ENCODE measurements around the gene CCNL2.

DNA sequence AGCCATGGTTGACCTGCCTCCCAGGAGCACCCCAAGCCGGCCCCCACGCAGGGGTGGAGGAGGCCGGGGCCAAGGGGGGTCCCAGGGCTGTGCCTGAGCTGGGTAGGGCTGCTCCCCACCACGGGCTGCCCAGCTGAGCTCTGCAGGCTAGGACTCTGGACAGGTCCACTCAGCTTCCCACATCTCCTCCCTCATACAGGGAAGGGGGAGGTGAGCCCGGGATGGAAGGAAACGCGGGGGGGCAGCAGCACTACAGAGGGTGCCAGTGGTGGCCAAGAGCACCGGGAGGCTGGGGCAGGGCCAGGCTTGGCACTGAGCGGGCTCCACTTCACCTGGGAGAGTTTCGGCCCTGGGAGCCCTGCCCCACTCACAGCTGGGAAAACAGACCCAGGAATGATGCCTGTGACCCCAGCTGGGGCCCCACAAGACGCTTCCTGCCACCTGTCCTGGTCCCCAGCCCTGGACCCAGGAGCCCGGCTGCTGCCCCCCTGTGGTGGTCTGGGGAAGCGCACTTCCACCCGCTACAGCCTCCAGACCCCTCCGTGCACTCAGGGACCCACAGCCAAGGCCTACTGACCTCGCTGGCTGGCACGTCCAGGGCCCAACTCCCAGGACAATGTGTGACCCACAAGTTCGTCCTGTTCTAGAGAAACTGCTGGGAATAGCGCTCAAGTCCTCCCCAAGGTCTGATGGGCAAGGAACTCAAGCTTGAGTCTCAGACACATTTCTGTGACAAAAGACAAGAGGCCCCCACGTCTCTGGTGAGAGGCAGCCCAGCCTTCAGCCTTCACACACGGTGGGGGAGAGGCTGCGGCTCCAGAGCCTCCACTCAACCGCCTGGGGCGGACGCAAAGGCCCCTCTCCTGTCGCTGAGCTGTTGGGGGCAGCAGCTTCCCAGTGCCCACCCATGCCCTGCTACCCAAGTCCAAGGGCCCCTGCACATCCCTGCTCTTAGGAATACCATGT lies 27.1 kb downstream of the CCNL2 start:
- TF ChIP-seq, protein P1, sequence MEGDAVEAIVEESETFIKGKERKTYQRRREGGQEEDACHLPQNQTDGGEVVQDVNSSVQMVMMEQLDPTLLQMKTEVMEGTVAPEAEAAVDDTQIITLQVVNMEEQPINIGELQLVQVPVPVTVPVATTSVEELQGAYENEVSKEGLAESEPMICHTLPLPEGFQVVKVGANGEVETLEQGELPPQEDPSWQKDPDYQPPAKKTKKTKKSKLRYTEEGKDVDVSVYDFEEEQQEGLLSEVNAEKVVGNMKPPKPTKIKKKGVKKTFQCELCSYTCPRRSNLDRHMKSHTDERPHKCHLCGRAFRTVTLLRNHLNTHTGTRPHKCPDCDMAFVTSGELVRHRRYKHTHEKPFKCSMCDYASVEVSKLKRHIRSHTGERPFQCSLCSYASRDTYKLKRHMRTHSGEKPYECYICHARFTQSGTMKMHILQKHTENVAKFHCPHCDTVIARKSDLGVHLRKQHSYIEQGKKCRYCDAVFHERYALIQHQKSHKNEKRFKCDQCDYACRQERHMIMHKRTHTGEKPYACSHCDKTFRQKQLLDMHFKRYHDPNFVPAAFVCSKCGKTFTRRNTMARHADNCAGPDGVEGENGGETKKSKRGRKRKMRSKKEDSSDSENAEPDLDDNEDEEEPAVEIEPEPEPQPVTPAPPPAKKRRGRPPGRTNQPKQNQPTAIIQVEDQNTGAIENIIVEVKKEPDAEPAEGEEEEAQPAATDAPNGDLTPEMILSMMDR (IDR thresholded peaks at IDR 0.05 in 4 of 5, conservative IDR thresholded peaks at IDR 0.05 in 1 of 5), result peak; percentile 89 to 97 (median 94)
- TF ChIP-seq POLR2A (IDR thresholded peaks at IDR 0.05), result no peak
